ENCODE results near the gene IL2RA.

The IL2RA gene

DNA sequence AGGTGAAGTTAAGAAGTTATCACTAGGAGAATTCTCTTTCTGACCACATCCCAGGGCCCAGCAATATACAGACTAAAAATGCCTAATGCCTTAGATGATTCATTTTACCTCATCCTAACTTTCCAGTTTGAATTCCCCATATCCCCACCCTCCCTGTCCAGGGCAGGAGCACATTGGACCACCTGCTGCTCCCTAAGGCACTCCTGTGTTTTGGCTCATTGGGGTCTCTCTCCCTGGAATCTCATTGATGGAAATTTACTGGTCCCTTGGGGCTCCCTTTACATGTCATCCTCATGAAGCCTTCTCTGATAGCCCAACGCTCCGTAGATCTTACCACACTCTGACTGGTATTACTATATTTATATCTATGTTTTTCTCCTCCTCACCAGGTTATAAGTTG is 2.7 kb downstream of the IL2RA start:
- no peaks in the 10 kb centered on the region for H3K36me3 ChIP-seq (ENCODE audit: control insufficient read depth in 2 of 2, insufficient read depth in 2 of 2, low read length in 2 of 2)
- no peaks in the 10 kb centered on the region for H3K4me1 ChIP-seq (ENCODE audit: control insufficient read depth in 2 of 2, insufficient read depth in 2 of 2, low read length in 2 of 2)
- no peak overlapping the region for H3K9ac ChIP-seq (ENCODE audit: low read depth in 1 of 2, low read length in 2 of 2)
- H3K27me3 ChIP-seq (ENCODE audit: control insufficient read depth in 2 of 2, insufficient read depth in 2 of 2, low read length in 2 of 2), result peaks cover 0 to under 1% of the 10 kb centered on the region in 2 donors
- H3K27ac ChIP-seq (ENCODE audit: low read depth in 2 of 2, low read length in 2 of 2), result no peak overlapping the region
- H3K4me3 ChIP-seq (ENCODE audit: low read length in 2 of 2), result no peak overlapping the region
- no peaks in the 10 kb centered on the region for H3K9me3 ChIP-seq (ENCODE audit: control insufficient read depth in 2 of 2, low read length in 2 of 2)

DNA sequence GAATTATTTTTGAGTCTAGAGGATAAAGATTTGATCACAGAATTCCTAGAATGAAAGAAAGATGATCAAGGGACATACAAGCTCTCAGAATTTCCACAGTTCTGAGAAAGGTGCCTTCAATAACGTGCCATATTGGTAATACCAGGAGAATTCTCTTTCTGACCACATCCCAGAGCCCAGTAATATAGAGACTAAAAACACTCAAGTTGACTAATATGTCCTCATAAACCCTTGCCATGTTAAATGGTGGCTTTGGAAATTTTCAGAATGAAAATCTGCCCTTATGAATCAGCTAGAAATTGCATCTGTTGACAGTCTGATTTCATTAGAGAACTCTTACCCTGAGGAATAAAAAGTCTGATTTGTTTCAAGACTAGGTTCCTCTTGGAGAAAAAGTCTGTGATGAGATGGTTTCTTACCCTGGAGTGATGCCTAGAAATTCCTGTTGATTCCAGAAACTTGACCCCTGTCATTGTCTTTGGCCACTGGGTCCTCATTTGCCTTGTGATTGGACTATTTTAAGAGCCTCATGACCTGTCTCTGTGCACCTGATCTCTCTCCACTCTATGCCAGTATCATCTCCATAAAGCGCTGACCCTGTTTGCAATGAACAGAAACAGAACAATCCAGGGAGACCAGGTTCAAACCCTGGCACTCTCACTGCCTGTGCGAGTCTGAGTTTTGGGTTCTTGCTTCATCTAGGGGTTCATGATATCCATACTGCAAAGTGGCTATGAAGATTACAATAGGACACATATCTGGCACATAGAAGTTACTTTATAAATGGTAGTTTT is 3.3 kb downstream of the IL2RA start:
- Histone ChIP-seq H3K9me3 (ENCODE audit: control insufficient read depth in 2 of 2, low read length in 2 of 2) (no peaks in the 10 kb centered on the region), H3K27ac (ENCODE audit: low read depth in 2 of 2, low read length in 2 of 2) (no peak overlapping the region), H3K36me3 (ENCODE audit: control insufficient read depth in 2 of 2, insufficient read depth in 2 of 2, low read length in 2 of 2) (no peaks in the 10 kb centered on the region), H3K9ac (ENCODE audit: low read depth in 1 of 2, low read length in 2 of 2) (no peak overlapping the region), H3K4me3 (ENCODE audit: low read length in 2 of 2) (no peak overlapping the region), H3K27me3 (ENCODE audit: control insufficient read depth in 2 of 2, insufficient read depth in 2 of 2, low read length in 2 of 2) (peaks cover 0 to 4% of the 10 kb centered on the region in 2 donors), H3K4me1 (ENCODE audit: control insufficient read depth in 2 of 2, insufficient read depth in 2 of 2, low read length in 2 of 2) (peaks cover 2 to 5% of the 10 kb centered on the region in 2 donors)

DNA sequence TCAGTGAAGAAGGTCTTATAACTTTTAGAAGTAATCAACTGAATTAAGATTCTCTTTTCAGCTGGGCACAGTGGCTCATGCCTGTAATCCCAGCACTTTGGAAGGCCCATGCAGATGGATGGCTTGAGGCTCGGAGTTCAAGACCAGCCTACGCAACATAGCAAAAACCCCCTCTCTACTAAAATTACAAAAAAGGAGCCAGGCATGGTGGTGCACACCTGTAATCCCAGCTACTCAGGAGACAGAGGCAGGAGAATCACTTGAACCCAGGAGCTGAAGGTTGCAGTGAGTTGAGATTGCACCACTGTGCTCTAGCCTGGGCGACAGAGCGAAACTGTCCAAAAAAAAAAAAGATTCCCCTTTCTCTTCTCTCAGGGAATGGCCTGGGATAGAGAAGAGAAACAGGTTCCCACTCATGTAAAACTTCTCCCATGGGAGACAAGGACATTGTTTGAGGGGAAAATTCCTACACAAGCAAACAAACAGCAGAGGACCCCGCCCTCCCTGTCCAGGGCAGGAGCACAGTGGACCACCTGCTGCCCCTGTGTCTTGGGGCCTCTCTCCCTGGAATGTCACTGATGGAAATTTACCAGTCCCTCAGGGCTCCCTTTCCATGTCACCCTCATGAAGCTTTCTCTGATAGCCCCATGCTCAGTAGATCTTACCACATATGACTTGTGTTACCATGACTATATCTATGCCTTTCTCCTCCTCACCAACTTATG is 5.6 kb downstream of the IL2RA start:
- Histone ChIP-seq H3K4me1 (ENCODE audit: control insufficient read depth in 2 of 2, insufficient read depth in 2 of 2, low read length in 2 of 2) (peaks cover 8 to 9% of the 10 kb centered on the region in 2 donors), H3K9me3 (ENCODE audit: control insufficient read depth in 2 of 2, low read length in 2 of 2) (no peaks in the 10 kb centered on the region), H3K4me3 (ENCODE audit: low read length in 2 of 2) (no peak overlapping the region), H3K27ac (ENCODE audit: low read depth in 2 of 2, low read length in 2 of 2) (no peak overlapping the region), H3K36me3 (ENCODE audit: control insufficient read depth in 2 of 2, insufficient read depth in 2 of 2, low read length in 2 of 2) (no peaks in the 10 kb centered on the region), H3K27me3 (ENCODE audit: control insufficient read depth in 2 of 2, insufficient read depth in 2 of 2, low read length in 2 of 2) (peaks cover 0 to 5% of the 10 kb centered on the region in 2 donors), H3K9ac (ENCODE audit: low read depth in 1 of 2, low read length in 2 of 2) (no peak overlapping the region)

DNA sequence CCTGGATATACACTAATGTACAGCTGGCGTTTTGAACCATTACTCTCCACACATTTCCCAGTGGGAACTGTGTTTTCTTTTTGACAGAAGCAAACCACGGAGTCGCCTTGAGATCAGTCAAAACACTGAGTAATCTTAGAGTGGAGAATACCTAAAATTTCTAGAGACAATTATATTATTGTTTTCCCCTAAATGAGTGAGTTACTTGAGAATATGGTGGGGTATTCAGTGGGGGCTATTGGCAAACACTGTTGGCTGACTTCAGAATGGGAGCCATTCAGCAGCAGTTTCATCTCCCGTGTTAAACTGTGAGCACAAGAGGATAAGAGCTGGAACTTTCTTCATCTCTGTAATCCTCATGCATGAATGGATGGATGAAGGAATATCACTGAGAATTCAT is 6.2 kb downstream of the IL2RA start:
- Histone ChIP-seq H3K4me1 (ENCODE audit: control insufficient read depth in 2 of 2, insufficient read depth in 2 of 2, low read length in 2 of 2) (peaks cover 8 to 9% of the 10 kb centered on the region in 2 donors), H3K27ac (ENCODE audit: low read depth in 2 of 2, low read length in 2 of 2) (no peak overlapping the region), H3K9ac (ENCODE audit: low read depth in 1 of 2, low read length in 2 of 2) (no peak overlapping the region), H3K4me3 (ENCODE audit: low read length in 2 of 2) (no peak overlapping the region), H3K36me3 (ENCODE audit: control insufficient read depth in 2 of 2, insufficient read depth in 2 of 2, low read length in 2 of 2) (no peaks in the 10 kb centered on the region), H3K27me3 (ENCODE audit: control insufficient read depth in 2 of 2, insufficient read depth in 2 of 2, low read length in 2 of 2) (peaks cover 0 to 5% of the 10 kb centered on the region in 2 donors), H3K9me3 (ENCODE audit: control insufficient read depth in 2 of 2, low read length in 2 of 2) (no peaks in the 10 kb centered on the region)

DNA sequence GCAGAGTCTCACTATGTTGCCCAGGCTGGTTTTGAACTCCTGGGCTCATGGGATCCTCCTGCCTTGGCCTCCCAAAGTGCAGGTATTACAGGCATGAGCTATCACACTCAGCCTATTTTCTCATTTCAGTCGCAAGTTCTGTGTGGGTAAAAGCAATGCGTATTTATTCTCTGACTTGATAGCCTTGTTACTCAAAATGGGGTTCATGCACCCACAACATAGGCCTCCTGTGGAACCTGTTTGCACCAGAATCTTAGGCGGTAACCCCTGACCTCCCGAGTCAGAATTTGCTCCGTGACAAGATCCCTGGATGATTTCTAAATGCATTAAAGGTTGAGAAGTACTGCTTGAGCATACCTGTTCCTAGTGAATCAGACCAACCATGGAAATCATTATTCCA is 7.3 kb downstream of the IL2RA start:
- no peaks in the 10 kb centered on the region for H3K9me3 ChIP-seq (ENCODE audit: control insufficient read depth in 2 of 2, low read length in 2 of 2)
- peaks cover 0 to 5% of the 10 kb centered on the region in 2 donors for H3K27me3 ChIP-seq (ENCODE audit: control insufficient read depth in 2 of 2, insufficient read depth in 2 of 2, low read length in 2 of 2)
- no peak overlapping the region for H3K27ac ChIP-seq (ENCODE audit: low read depth in 2 of 2, low read length in 2 of 2)
- H3K9ac ChIP-seq (ENCODE audit: low read depth in 1 of 2, low read length in 2 of 2), result no peak overlapping the region
- H3K36me3 ChIP-seq (ENCODE audit: control insufficient read depth in 2 of 2, insufficient read depth in 2 of 2, low read length in 2 of 2), result no peaks in the 10 kb centered on the region
- peaks cover 12 to 18% of the 10 kb centered on the region in 2 donors for H3K4me1 ChIP-seq (ENCODE audit: control insufficient read depth in 2 of 2, insufficient read depth in 2 of 2, low read length in 2 of 2)
- no peak overlapping the region for H3K4me3 ChIP-seq (ENCODE audit: low read length in 2 of 2)

DNA sequence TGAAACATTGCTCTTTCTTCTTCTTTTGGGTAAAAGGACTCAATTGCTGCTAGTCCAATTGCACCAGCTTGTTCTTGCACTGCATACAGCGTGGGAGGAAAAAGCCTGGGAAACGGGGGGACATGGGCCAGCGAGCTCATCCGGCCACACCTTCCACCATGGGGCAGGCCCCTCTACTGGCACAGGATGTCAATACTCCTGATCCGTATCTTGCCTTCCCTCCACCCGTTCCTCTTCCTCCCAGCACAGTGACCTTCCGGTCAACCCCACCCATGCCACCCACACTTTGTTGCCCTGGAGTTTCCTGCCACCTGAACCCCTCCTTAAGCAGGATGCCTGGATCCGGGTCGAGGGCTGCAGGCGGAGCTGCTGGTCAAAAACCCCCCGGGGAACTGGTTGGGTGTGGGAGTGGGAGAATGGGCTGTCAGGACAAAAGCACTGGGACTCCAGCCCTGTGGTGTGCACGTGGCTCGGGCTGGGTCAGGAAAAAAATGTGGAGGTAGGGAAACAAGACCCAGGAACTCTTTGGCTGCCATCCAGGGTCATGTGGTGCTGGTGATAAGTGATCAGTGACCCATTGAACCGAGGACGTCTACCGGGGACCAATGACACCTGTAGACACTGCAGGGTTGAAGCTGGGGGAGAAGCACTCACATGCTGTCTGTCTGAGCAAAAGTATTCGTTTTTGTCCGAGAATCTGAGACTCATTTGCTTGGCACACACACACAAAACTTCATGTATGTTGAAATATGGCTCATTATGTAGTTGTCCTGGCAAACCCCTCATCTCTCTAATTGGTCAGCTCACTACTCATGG is 8.1 kb downstream of the IL2RA start:
- Histone ChIP-seq H3K9ac (ENCODE audit: low read depth in 1 of 2, low read length in 2 of 2) (no peak overlapping the region), H3K9me3 (ENCODE audit: control insufficient read depth in 2 of 2, low read length in 2 of 2) (no peaks in the 10 kb centered on the region), H3K36me3 (ENCODE audit: control insufficient read depth in 2 of 2, insufficient read depth in 2 of 2, low read length in 2 of 2) (no peaks in the 10 kb centered on the region), H3K27ac (ENCODE audit: low read depth in 2 of 2, low read length in 2 of 2) (peak overlapping the region; percentile 10 to 38), H3K4me3 (ENCODE audit: low read length in 2 of 2) (peak overlapping the region in 1 of 2 donors; percentile 6), H3K4me1 (ENCODE audit: control insufficient read depth in 2 of 2, insufficient read depth in 2 of 2, low read length in 2 of 2) (peaks cover 12 to 19% of the 10 kb centered on the region in 2 donors), H3K27me3 (ENCODE audit: control insufficient read depth in 2 of 2, insufficient read depth in 2 of 2, low read length in 2 of 2) (peaks cover 0 to 5% of the 10 kb centered on the region in 2 donors)

DNA sequence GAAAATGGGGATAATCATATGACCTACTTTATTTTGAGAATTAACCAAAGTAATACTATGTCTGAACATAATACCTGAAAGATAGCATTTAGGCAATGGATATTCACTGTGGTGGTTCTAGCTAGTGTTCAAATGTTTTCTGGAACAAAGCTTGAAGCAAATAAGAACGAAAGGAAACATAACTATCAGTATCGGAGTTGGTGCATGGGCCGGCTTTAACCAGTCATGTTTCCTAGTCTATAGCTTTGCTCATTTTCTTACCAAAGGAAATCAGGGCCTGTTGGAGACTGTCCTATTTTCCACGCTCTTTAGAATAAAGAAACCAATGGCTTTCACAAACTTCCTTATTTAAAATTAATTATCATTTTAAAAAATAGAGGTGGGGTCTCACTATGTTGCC is 8.9 kb downstream of the IL2RA start:
- no peak overlapping the region for H3K27ac ChIP-seq (ENCODE audit: low read depth in 2 of 2, low read length in 2 of 2)
- no peak overlapping the region for H3K4me3 ChIP-seq (ENCODE audit: low read length in 2 of 2)
- peaks cover 12 to 19% of the 10 kb centered on the region in 2 donors for H3K4me1 ChIP-seq (ENCODE audit: control insufficient read depth in 2 of 2, insufficient read depth in 2 of 2, low read length in 2 of 2)
- no peaks in the 10 kb centered on the region for H3K36me3 ChIP-seq (ENCODE audit: control insufficient read depth in 2 of 2, insufficient read depth in 2 of 2, low read length in 2 of 2)
- no peaks in the 10 kb centered on the region for H3K9me3 ChIP-seq (ENCODE audit: control insufficient read depth in 2 of 2, low read length in 2 of 2)
- H3K9ac ChIP-seq (ENCODE audit: low read depth in 1 of 2, low read length in 2 of 2), result no peak overlapping the region
- peaks cover 0 to 5% of the 10 kb centered on the region in 2 donors for H3K27me3 ChIP-seq (ENCODE audit: control insufficient read depth in 2 of 2, insufficient read depth in 2 of 2, low read length in 2 of 2)

DNA sequence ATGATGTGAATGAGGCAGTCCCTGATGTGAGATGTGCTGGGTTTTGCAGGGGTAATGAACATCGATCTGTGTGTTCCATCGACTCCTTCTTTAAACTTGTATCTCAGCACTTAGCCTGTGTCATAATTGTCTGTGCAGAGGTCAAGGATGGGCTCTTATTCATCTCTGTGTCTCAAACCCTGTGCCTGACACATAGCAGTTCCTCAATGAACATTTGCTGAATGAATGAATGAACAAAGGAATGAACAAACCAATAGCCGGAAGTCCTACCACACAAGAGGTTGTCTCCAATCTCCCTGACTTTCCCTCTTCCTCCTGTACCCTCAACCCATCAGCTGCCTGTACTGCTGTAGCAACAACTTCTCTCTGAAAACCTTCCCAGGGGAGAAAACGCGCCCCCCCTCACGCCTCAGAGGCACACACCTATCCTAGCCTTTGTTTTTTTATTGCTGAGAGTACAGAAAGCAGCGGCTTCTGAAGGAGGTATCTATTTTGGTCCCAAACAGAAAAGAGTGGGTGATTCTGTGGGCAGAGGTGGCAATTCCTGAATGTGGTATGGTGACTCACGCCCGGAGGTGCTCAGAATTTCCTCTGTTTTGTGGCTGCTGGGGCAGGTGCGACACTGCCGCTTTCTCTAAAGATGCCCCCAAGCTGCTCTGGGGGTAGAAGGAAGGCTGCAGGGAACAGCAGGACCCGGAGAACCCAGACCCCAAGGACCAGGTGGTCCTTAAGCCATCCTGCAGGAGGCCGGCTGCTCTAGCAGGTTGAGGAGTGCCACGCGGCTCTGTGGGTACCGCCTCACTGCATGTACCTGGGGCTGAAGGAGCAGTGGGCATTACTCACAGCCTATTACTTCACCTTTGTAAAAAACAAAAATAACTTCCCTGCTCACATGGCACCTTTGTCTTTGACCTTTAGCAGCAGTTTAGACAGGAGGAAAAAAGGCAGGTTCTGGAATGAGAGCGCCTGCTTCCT is 9.6 kb downstream of the IL2RA start:
- Histone ChIP-seq H3K9ac (ENCODE audit: low read depth in 1 of 2, low read length in 2 of 2) (no peak overlapping the region), H3K36me3 (ENCODE audit: control insufficient read depth in 2 of 2, insufficient read depth in 2 of 2, low read length in 2 of 2) (no peaks in the 10 kb centered on the region), H3K27me3 (ENCODE audit: control insufficient read depth in 2 of 2, insufficient read depth in 2 of 2, low read length in 2 of 2) (peaks cover 0 to 5% of the 10 kb centered on the region in 2 donors), H3K27ac (ENCODE audit: low read depth in 2 of 2, low read length in 2 of 2) (peak overlapping the region in 1 of 2 donors; percentile 19), H3K4me3 (ENCODE audit: low read length in 2 of 2) (no peak overlapping the region), H3K9me3 (ENCODE audit: control insufficient read depth in 2 of 2, low read length in 2 of 2) (no peaks in the 10 kb centered on the region), H3K4me1 (ENCODE audit: control insufficient read depth in 2 of 2, insufficient read depth in 2 of 2, low read length in 2 of 2) (peaks cover 12 to 19% of the 10 kb centered on the region in 2 donors)

DNA sequence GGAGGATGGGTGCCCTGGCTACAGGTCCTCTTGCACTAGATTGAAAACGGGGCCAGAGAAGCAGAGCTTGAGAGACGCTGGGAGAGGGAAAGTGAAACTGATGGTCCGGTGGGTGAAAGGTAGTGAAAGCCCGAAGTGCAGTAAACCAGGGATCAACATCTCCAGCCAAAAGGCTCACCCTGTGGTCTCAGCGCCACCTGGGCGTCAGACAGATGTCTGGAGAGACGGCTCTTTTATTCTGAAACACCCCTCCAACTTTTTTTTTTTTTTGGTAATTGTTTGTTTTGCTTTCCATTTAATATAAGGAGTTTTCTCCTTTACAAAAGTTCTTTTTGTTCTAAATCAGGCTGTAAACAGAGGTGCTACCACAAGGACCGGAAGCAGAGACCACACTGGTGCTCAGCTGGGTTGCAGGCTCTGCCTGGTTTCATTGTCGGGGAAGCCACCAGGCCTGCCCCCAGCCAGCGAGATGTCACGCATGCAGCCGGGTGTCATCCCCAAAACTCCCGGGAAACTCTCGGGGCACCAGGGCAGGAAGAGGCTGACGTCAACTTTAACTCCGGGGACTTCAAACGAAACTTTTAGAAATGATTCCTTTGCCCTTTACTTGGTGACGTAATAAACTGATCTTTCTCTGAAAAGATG is 11.2 kb downstream of the IL2RA start:
- H3K27me3 ChIP-seq (ENCODE audit: control insufficient read depth in 2 of 2, insufficient read depth in 2 of 2, low read length in 2 of 2), result peaks cover 0 to 5% of the 10 kb centered on the region in 2 donors
- H3K27ac ChIP-seq (ENCODE audit: low read depth in 2 of 2, low read length in 2 of 2), result peak overlapping the region; percentile 53 to 78
- H3K4me3 ChIP-seq (ENCODE audit: low read length in 2 of 2), result peak overlapping the region; percentile 68 to 82
- no peaks in the 10 kb centered on the region for H3K36me3 ChIP-seq (ENCODE audit: control insufficient read depth in 2 of 2, insufficient read depth in 2 of 2, low read length in 2 of 2)
- H3K9me3 ChIP-seq (ENCODE audit: control insufficient read depth in 2 of 2, low read length in 2 of 2), result no peaks in the 10 kb centered on the region
- peaks cover 12 to 19% of the 10 kb centered on the region in 2 donors for H3K4me1 ChIP-seq (ENCODE audit: control insufficient read depth in 2 of 2, insufficient read depth in 2 of 2, low read length in 2 of 2)
- H3K9ac ChIP-seq (ENCODE audit: low read depth in 1 of 2, low read length in 2 of 2), result peak overlapping the region; percentile 61 to 75

Measured in mucosa of rectum (tissue), 2 donors.